Measurements from ENCODE around the gene CNKSR3. TPM values are rescaled to one million over a fixed set of nuclear protein-coding genes. Genes with fewer than 3 reads are reported as not detected.

CNKSR3 gene
- total and polyA plus RNA-seq, 2 of the 8 experiments (the other 6 are each of a cell fraction or from before 2014, with no cell fraction given): 1.2 to 6.2 TPM

- no peak for TF ChIP-seq KDM5A (IDR thresholded peaks at IDR 0.05; ENCODE audit: low read length)
- TF ChIP-seq TEAD4 (IDR thresholded peaks at IDR 0.05; ENCODE audit: low read depth, low read length): no peak
- TF ChIP-seq USF2 (IDR thresholded peaks at IDR 0.05; ENCODE audit: low read length): no peak
- no peak for TF ChIP-seq SP4 (IDR thresholded peaks at IDR 0.05; ENCODE audit: low read length)
These were observed 75.0 kb downstream of the CNKSR3 start (continued) for GRCh38 chr6:154435400-154435945.
